ENCODE results near the gene KLHDC3.

DNA sequence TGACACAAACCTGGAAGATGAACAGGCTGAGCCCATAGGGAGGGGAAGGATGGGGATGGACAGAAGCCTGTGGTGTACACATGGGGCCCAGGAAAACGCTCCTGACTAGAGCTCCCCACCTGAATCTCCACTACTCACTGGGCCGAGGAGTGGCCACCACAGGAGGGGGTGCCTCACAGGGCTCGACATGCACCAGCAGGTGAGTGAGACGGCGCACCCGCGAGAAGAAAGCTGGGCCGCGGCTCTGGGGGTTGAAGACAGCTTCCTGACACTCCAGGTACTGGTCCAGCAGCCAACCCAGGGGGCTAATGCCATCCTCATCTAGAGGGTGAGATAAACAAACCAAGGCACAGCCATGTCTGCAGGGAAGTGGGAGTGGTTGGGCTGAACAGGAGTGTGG is 29.3 kb downstream of the KLHDC3 start:
- TF ChIP-seq, protein P1, sequence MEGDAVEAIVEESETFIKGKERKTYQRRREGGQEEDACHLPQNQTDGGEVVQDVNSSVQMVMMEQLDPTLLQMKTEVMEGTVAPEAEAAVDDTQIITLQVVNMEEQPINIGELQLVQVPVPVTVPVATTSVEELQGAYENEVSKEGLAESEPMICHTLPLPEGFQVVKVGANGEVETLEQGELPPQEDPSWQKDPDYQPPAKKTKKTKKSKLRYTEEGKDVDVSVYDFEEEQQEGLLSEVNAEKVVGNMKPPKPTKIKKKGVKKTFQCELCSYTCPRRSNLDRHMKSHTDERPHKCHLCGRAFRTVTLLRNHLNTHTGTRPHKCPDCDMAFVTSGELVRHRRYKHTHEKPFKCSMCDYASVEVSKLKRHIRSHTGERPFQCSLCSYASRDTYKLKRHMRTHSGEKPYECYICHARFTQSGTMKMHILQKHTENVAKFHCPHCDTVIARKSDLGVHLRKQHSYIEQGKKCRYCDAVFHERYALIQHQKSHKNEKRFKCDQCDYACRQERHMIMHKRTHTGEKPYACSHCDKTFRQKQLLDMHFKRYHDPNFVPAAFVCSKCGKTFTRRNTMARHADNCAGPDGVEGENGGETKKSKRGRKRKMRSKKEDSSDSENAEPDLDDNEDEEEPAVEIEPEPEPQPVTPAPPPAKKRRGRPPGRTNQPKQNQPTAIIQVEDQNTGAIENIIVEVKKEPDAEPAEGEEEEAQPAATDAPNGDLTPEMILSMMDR (IDR thresholded peaks at IDR 0.05; ENCODE audit: poor library complexity) = no peak
- TF ChIP-seq EZH2 (IDR thresholded peaks at IDR 0.05; ENCODE audit: borderline replicate concordance) = no peak
- TF ChIP-seq EZH2phosphoT487 (IDR thresholded peaks at IDR 0.05; ENCODE audit: low read depth, severe bottlenecking, unreplicated experiment) = no peak
